ENCODE data around the gene PITHD1.

- TF ChIP-seq, protein P1, sequence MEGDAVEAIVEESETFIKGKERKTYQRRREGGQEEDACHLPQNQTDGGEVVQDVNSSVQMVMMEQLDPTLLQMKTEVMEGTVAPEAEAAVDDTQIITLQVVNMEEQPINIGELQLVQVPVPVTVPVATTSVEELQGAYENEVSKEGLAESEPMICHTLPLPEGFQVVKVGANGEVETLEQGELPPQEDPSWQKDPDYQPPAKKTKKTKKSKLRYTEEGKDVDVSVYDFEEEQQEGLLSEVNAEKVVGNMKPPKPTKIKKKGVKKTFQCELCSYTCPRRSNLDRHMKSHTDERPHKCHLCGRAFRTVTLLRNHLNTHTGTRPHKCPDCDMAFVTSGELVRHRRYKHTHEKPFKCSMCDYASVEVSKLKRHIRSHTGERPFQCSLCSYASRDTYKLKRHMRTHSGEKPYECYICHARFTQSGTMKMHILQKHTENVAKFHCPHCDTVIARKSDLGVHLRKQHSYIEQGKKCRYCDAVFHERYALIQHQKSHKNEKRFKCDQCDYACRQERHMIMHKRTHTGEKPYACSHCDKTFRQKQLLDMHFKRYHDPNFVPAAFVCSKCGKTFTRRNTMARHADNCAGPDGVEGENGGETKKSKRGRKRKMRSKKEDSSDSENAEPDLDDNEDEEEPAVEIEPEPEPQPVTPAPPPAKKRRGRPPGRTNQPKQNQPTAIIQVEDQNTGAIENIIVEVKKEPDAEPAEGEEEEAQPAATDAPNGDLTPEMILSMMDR (conservative IDR thresholded peaks at IDR 0.05; ENCODE audit: low read depth, low read length), result no peak
- no peak for TF ChIP-seq EZH2 (IDR thresholded peaks at IDR 0.05; ENCODE audit: borderline replicate concordance, low read depth, low read length, poor library complexity, severe bottlenecking)
These were observed at the start of gene PITHD1 for GRCh38 chr1:23777979-23778814.
